Neutrophil (primary cell): ENCODE data around the gene IPO11.

Experiments used
- H3K27ac ChIP-seq: fragments of 200-600 bp; sonication (generic); 2 replicates; pipeline ENCODE4 v1.5.1; 2016; ENCODE audit warnings: mild to moderate bottlenecking, moderate library complexity
- H3K27me3 ChIP-seq: fragments of 200-600 bp; sonication (generic); 2 replicates; pipeline ENCODE4 v1.6.0; 2016; ENCODE audit warnings: mild to moderate bottlenecking
- H3K36me3 ChIP-seq: fragments of 200-600 bp; sonication (generic); 2 replicates; pipeline ENCODE4 v1.5.1; 2017
- H3K4me1 ChIP-seq, 2 experiments: fragments of 200-600 bp in 1 of 2; sonication (generic) in 1 of 2; 1 replicate in 1 of 2; 2 replicates in 1 of 2; pipeline versions ENCODE4 v1.5.1 to v1.6.1; 2013 to 2016; ENCODE audit warnings: low read depth in 1 of 2, low read length in 1 of 2, mild to moderate bottlenecking in 1 of 2, moderate library complexity in 1 of 2; ENCODE audit not compliant: control insufficient read depth in 1 of 2, insufficient read depth in 1 of 2
- H3K4me3 ChIP-seq, 2 experiments: fragments of 200-600 bp in 1 of 2; sonication (generic) in 1 of 2; 1 replicate in 1 of 2; 2 replicates in 1 of 2; pipeline ENCODE4 v1.5.1; 2013 to 2016; ENCODE audit warnings: low read depth in 1 of 2, low read length in 1 of 2, mild to moderate bottlenecking in 1 of 2, moderate library complexity in 1 of 2
- H3K9me3 ChIP-seq: fragments of 200-600 bp; sonication (generic); 2 replicates; pipeline ENCODE4 v1.5.1; 2016
- TF ChIP-seq, protein P1 (sequence below): fragments of 200-600 bp; sonication (generic); IDR thresholded peaks from 2 replicates; pipeline ENCODE4 v1.5.1; 2016; ENCODE audit warnings: antibody characterized with exemption

The IPO11 gene

GRCh38 chr5:62550103-62550502 is 137.5 kb downstream of the IPO11 start:
- Histone ChIP-seq H3K36me3 (no peaks in the 10 kb centered on the region), H3K4me1 (peaks cover 0 to 6% of the 10 kb centered on the region in 2 experiments), H3K9me3 (no peaks in the 10 kb centered on the region), H3K27me3 (no peaks in the 10 kb centered on the region), H3K4me3 (no peak overlapping the region), H3K27ac (no peak overlapping the region)
- TF ChIP-seq, protein P1, sequence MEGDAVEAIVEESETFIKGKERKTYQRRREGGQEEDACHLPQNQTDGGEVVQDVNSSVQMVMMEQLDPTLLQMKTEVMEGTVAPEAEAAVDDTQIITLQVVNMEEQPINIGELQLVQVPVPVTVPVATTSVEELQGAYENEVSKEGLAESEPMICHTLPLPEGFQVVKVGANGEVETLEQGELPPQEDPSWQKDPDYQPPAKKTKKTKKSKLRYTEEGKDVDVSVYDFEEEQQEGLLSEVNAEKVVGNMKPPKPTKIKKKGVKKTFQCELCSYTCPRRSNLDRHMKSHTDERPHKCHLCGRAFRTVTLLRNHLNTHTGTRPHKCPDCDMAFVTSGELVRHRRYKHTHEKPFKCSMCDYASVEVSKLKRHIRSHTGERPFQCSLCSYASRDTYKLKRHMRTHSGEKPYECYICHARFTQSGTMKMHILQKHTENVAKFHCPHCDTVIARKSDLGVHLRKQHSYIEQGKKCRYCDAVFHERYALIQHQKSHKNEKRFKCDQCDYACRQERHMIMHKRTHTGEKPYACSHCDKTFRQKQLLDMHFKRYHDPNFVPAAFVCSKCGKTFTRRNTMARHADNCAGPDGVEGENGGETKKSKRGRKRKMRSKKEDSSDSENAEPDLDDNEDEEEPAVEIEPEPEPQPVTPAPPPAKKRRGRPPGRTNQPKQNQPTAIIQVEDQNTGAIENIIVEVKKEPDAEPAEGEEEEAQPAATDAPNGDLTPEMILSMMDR = no peak

- no peaks in the 10 kb centered on the region for H3K27me3 ChIP-seq
- no peaks in the 10 kb centered on the region for H3K4me1 ChIP-seq
- no peaks in the 10 kb centered on the region for H3K9me3 ChIP-seq
- H3K36me3 ChIP-seq = no peaks in the 10 kb centered on the region
- TF ChIP-seq, protein P1 = no peak
- no peak overlapping the region for H3K4me3 ChIP-seq
- H3K27ac ChIP-seq = no peak overlapping the region
Observed at GRCh38 chr5:62555930-62556329, 143.4 kb downstream of the IPO11 start.

- Histone ChIP-seq H3K27ac (no peak overlapping the region), H3K9me3 (no peaks in the 10 kb centered on the region), H3K36me3 (no peaks in the 10 kb centered on the region), H3K27me3 (no peaks in the 10 kb centered on the region), H3K4me1 (no peaks in the 10 kb centered on the region), H3K4me3 (no peak overlapping the region)
- TF ChIP-seq, protein P1 = no peak
Observed at GRCh38 chr5:62558941-62559340, 146.4 kb downstream of the IPO11 start.

GRCh38 chr5:62560786-62561185 is 148.2 kb downstream of the IPO11 start:
- Histone ChIP-seq H3K27me3 (no peaks in the 10 kb centered on the region), H3K4me1 (no peaks in the 10 kb centered on the region), H3K27ac (no peak overlapping the region), H3K9me3 (no peaks in the 10 kb centered on the region), H3K36me3 (no peaks in the 10 kb centered on the region), H3K4me3 (no peak overlapping the region)
- TF ChIP-seq, protein P1 = no peak

DNA sequence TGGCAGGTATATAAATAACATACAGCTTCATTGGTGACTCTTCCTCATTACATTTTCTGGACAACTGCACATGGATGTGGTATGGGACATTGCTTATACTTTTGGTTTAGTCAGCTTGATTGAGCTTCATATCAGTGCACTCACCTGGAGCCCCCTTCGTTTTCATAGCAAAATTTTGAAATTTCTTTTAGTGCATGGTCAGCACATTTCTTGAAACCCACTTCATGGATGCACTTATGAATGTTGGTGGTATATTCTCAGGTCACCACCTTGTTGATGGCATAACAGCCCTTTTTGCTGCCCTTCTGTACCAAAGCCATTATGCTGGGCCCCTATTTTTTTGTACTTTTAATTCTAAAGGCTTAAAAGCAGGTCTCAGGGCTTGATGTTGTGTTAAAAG is 149.3 kb downstream of the IPO11 start:
- Histone ChIP-seq H3K27ac (no peak overlapping the region), H3K36me3 (no peaks in the 10 kb centered on the region), H3K4me3 (no peak overlapping the region), H3K4me1 (no peaks in the 10 kb centered on the region), H3K9me3 (no peaks in the 10 kb centered on the region), H3K27me3 (no peaks in the 10 kb centered on the region)
- TF ChIP-seq, protein P1 = no peak

DNA sequence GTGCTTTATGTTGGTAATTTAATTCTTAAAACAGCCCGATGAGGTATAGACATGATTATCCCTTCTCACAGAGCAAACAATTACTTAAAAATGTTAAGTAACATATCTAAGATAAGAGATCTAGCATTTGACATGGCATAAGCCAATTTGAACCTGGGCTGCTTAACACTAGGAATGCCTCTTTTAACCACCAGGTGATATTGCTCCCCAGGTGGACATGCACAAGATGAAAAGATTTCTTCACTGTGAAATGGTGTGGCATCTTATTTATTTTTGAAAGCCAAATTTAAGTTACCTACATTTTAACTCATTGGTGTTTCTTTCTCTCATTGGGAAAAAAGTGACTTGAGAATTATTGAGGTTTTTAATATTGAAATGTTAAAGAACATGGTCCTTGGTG is 150.3 kb downstream of the IPO11 start:
- TF ChIP-seq, protein P1 = no peak
- no peaks in the 10 kb centered on the region for H3K27me3 ChIP-seq
- no peaks in the 10 kb centered on the region for H3K9me3 ChIP-seq
- H3K4me1 ChIP-seq = no peaks in the 10 kb centered on the region
- no peak overlapping the region for H3K27ac ChIP-seq
- no peaks in the 10 kb centered on the region for H3K36me3 ChIP-seq
- no peak overlapping the region for H3K4me3 ChIP-seq
